Liver (tissue), 3 donors: Measurements from ENCODE around the gene SPRYD3.

Experiments used
- EGR1 ChIP-seq, 2 donors: IDR thresholded peaks; 2 replicates each; pipeline ENCODE4 v1.6.1; 2016 to 2018; ENCODE audit warnings: antibody characterized with exemption in 2 of 2, low read depth in 2 of 2
- GABPA ChIP-seq, 2 donors: IDR thresholded peaks in 1 of 2; conservative IDR thresholded peaks in 1 of 2; 2 replicates each; pipeline ENCODE4 v1.6.1; 2016; ENCODE audit warnings: antibody characterized with exemption in 2 of 2, mild to moderate bottlenecking in 1 of 2, moderate library complexity in 1 of 2
- HNF4G ChIP-seq: IDR thresholded peaks from 2 replicates; pipeline ENCODE4 v1.6.1; 2016; ENCODE audit warnings: antibody characterized with exemption
- NR2F2 ChIP-seq: IDR thresholded peaks from 2 replicates; pipeline ENCODE4 v1.6.1; 2016; ENCODE audit warnings: antibody characterized with exemption
- RAD21 ChIP-seq, 2 donors: IDR thresholded peaks; 2 replicates each; pipeline ENCODE4 v1.6.1; 2016; ENCODE audit warnings: antibody characterized with exemption in 2 of 2, mild to moderate bottlenecking in 2 of 2
- SP1 ChIP-seq: IDR thresholded peaks from 2 replicates; pipeline ENCODE4 v1.6.1; 2018; ENCODE audit warnings: antibody characterized with exemption, mild to moderate bottlenecking
- YY1 ChIP-seq: IDR thresholded peaks from 2 replicates; pipeline ENCODE4 v1.6.1; 2016; ENCODE audit warnings: antibody characterized with exemption, mild to moderate bottlenecking
- TF ChIP-seq, protein P1 (sequence below): IDR thresholded peaks from 2 replicates; pipeline ENCODE4 v1.6.1; 2016; ENCODE audit warnings: antibody characterized with exemption
- TF ChIP-seq, protein P2 (sequence below): fragments of 150-350 bp; IDR thresholded peaks from 2 replicates; pipeline ENCODE4 v1.5.1; 2017; ENCODE audit warnings: improper control_type of control experiment, low read depth, low read length; ENCODE audit not compliant: missing input control
- TF ChIP-seq, protein P3 (sequence below): IDR thresholded peaks from 2 replicates; pipeline ENCODE4 v1.6.1; 2016; ENCODE audit warnings: antibody characterized with exemption
- TF ChIP-seq, protein P4 (sequence below): IDR thresholded peaks from 2 replicates; pipeline ENCODE4 v1.6.1; 2016; ENCODE audit warnings: antibody characterized with exemption, mild to moderate bottlenecking
- donor health status: healthy.
- donor health status: healthy.

DNA sequence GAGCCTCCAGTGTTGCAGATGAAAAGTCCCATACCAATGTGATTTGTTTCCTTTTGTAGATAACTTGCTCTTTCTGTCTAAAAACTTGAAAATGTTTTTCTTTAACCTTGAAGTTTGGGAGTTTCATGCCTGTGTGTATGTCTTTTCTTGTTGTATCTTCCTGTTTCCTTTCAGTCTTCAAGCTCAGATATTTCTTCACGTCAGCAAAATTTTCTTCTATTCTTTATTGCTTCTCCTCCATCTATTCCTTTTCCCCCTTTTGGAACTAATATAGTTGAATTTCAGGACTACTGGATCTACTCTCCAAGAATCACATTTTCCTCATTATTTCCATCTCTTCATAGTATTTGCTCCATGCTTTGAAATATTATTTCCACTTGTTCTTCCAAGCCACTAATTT, 48.0 kb upstream of the SPRYD3 start:
- no peak for TF ChIP-seq SP1
- no peak for TF ChIP-seq HNF4G
- TF ChIP-seq, protein P1, sequence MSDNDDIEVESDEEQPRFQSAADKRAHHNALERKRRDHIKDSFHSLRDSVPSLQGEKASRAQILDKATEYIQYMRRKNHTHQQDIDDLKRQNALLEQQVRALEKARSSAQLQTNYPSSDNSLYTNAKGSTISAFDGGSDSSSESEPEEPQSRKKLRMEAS = no peak
- TF ChIP-seq, protein P2, sequence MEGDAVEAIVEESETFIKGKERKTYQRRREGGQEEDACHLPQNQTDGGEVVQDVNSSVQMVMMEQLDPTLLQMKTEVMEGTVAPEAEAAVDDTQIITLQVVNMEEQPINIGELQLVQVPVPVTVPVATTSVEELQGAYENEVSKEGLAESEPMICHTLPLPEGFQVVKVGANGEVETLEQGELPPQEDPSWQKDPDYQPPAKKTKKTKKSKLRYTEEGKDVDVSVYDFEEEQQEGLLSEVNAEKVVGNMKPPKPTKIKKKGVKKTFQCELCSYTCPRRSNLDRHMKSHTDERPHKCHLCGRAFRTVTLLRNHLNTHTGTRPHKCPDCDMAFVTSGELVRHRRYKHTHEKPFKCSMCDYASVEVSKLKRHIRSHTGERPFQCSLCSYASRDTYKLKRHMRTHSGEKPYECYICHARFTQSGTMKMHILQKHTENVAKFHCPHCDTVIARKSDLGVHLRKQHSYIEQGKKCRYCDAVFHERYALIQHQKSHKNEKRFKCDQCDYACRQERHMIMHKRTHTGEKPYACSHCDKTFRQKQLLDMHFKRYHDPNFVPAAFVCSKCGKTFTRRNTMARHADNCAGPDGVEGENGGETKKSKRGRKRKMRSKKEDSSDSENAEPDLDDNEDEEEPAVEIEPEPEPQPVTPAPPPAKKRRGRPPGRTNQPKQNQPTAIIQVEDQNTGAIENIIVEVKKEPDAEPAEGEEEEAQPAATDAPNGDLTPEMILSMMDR = no peak
- no peak for TF ChIP-seq EGR1 (IDR thresholded peaks at IDR 0.05; ENCODE audit: low read depth in 2 of 2)
- no peak for TF ChIP-seq YY1
- TF ChIP-seq NR2F2 = no peak
- no peak for TF ChIP-seq GABPA (IDR thresholded peaks at IDR 0.05 in 1 of 2, conservative IDR thresholded peaks at IDR 0.05 in 1 of 2)
- TF ChIP-seq, protein P3, sequence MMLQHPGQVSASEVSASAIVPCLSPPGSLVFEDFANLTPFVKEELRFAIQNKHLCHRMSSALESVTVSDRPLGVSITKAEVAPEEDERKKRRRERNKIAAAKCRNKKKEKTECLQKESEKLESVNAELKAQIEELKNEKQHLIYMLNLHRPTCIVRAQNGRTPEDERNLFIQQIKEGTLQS = no peak
- TF ChIP-seq, protein P4, sequence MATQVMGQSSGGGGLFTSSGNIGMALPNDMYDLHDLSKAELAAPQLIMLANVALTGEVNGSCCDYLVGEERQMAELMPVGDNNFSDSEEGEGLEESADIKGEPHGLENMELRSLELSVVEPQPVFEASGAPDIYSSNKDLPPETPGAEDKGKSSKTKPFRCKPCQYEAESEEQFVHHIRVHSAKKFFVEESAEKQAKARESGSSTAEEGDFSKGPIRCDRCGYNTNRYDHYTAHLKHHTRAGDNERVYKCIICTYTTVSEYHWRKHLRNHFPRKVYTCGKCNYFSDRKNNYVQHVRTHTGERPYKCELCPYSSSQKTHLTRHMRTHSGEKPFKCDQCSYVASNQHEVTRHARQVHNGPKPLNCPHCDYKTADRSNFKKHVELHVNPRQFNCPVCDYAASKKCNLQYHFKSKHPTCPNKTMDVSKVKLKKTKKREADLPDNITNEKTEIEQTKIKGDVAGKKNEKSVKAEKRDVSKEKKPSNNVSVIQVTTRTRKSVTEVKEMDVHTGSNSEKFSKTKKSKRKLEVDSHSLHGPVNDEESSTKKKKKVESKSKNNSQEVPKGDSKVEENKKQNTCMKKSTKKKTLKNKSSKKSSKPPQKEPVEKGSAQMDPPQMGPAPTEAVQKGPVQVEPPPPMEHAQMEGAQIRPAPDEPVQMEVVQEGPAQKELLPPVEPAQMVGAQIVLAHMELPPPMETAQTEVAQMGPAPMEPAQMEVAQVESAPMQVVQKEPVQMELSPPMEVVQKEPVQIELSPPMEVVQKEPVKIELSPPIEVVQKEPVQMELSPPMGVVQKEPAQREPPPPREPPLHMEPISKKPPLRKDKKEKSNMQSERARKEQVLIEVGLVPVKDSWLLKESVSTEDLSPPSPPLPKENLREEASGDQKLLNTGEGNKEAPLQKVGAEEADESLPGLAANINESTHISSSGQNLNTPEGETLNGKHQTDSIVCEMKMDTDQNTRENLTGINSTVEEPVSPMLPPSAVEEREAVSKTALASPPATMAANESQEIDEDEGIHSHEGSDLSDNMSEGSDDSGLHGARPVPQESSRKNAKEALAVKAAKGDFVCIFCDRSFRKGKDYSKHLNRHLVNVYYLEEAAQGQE = no peak
- no peak for TF ChIP-seq RAD21 (IDR thresholded peaks at IDR 0.05)
